Cardiac muscle cell (in vitro differentiated cells and primary cell): ENCODE data around the gene KLHL1. TPM values are rescaled to one million over a fixed set of nuclear protein-coding genes. Genes with fewer than 3 reads are reported as not detected.

ENCODE experiments used
- DNase-seq, 2 donors: peaks; one replicate each; pipeline versions ENCODE4 v3.0.0 to v3.0.0-alpha.2; 2010 to 2017; ENCODE audit warnings: low read depth in 1 of 2, low spot score in 1 of 2
- H3K27ac ChIP-seq: fragments of 200-600 bp; sonication (generic); 2 replicates; pipeline ENCODE4 v1.5.1; 2016
- H3K27me3 ChIP-seq: fragments of 200-600 bp; sonication (generic); 2 replicates; pipeline ENCODE4 v1.6.0; 2016; ENCODE audit warnings: control low read depth
- H3K36me3 ChIP-seq: fragments of 200-600 bp; sonication (generic); 2 replicates; pipeline ENCODE4 v1.5.1; 2016; ENCODE audit warnings: control low read depth
- H3K4me1 ChIP-seq: fragments of 200-600 bp; sonication (generic); 2 replicates; pipeline ENCODE4 v1.8.1; 2017; ENCODE audit warnings: low read depth, mild to moderate bottlenecking, mixed run types
- H3K4me3 ChIP-seq: fragments of 200-600 bp; sonication (generic); 2 replicates; pipeline ENCODE4 v1.5.1; 2016; ENCODE audit warnings: mild to moderate bottlenecking
- H3K9me3 ChIP-seq: fragments of 200-600 bp; sonication (generic); 2 replicates; pipeline ENCODE4 v1.5.1; 2017; ENCODE audit warnings: low read depth, mild to moderate bottlenecking, control low read depth
- polyA plus RNA-seq: library from polyadenylated mRNA; unstranded; fragments of >200 nt; fragmentation: Nextera tagmentation; extraction: Ambion mirVana; gene quantifications from 2 replicates; pipeline ENCODE4 v1.2.1, GENCODE V29; 2016
- total RNA-seq: library from RNA; depleted of rRNA; stranded (reverse); fragments of >200 nt; gene quantifications from 2 replicates; pipeline ENCODE4 v1.2.3, GENCODE V29; 2016
- TF ChIP-seq, protein P1 (sequence below): IDR thresholded peaks from 2 replicates; pipeline ENCODE4 v1.5.1; 2012; ENCODE audit warnings: low read depth, mild to moderate bottlenecking, low read length

The KLHL1 gene
- total and polyA plus RNA-seq, 2 experiments from 2014 or later: not detected

DNA sequence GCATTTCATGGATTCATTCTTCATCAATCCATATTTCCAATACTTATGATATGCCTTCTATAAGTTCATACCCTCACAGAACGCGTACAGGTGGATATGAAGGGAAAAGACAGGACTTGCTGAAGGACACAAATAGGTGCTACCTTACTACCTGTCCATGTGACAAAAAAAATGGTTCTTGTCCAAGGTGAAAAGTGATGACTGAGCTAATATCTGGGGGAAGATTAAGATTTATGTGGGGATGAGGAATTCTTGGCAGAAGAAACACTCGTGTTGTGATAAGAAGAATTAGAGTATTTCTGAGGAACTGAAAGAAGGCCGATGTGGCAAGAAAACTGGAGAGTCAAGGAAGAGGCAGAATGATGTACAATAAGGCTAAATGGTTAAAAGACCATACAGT is 357.0 kb downstream of the KLHL1 start:
- TF ChIP-seq, protein P1, sequence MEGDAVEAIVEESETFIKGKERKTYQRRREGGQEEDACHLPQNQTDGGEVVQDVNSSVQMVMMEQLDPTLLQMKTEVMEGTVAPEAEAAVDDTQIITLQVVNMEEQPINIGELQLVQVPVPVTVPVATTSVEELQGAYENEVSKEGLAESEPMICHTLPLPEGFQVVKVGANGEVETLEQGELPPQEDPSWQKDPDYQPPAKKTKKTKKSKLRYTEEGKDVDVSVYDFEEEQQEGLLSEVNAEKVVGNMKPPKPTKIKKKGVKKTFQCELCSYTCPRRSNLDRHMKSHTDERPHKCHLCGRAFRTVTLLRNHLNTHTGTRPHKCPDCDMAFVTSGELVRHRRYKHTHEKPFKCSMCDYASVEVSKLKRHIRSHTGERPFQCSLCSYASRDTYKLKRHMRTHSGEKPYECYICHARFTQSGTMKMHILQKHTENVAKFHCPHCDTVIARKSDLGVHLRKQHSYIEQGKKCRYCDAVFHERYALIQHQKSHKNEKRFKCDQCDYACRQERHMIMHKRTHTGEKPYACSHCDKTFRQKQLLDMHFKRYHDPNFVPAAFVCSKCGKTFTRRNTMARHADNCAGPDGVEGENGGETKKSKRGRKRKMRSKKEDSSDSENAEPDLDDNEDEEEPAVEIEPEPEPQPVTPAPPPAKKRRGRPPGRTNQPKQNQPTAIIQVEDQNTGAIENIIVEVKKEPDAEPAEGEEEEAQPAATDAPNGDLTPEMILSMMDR: no peak
- H3K4me1 ChIP-seq: no peaks in the 10 kb centered on the region
- no peaks in the 10 kb centered on the region for H3K36me3 ChIP-seq
- no peak for DNase-seq
- H3K4me3 ChIP-seq: no peak overlapping the region
- no peak overlapping the region for H3K27ac ChIP-seq
- no peaks in the 10 kb centered on the region for H3K9me3 ChIP-seq
- H3K27me3 ChIP-seq: no peaks in the 10 kb centered on the region

DNA sequence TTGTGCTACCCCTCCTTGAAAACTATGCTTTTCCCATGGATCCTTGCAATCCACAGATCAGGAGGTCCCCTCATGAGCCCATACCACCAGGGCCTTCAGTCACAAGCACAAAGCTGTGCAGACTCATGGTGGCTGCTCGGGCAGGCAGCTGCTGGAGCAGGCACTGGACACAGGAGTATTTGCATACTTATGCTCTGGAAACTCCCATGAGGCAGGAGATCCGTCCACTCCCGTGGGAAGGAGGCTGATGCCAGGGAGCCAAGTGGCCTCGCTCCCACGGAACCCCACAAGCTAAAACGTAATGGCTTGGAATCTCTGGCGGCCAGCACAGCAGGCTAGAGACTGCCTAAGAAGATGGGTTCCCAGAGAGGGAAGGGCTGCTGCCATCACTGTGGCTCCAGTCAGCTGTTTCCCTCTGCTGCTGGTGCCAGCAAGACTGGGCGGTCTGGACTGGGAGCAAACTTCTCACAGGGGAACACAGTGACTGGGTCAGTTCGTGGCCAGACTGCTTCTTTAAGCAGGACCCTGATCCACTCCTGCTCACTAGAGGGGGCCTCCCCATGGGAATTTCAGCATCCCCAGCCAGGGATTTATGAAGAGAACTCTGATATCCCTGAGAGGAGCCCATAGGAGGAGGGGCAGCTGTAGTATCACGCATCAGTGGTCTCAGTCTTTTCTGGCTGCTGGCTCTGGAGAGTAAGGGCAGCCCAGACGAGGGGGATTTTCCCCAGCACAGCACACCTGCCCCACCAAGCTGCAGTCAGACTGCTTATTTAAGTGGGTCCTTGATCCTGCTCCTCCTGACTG is 370.9 kb downstream of the KLHL1 start:
- no peaks in the 10 kb centered on the region for H3K9me3 ChIP-seq
- TF ChIP-seq, protein P1: no peak
- no peaks in the 10 kb centered on the region for H3K27me3 ChIP-seq
- H3K27ac ChIP-seq: no peak overlapping the region
- no peaks in the 10 kb centered on the region for H3K36me3 ChIP-seq
- H3K4me3 ChIP-seq: no peak overlapping the region
- H3K4me1 ChIP-seq: no peaks in the 10 kb centered on the region
- no peak for DNase-seq

DNA sequence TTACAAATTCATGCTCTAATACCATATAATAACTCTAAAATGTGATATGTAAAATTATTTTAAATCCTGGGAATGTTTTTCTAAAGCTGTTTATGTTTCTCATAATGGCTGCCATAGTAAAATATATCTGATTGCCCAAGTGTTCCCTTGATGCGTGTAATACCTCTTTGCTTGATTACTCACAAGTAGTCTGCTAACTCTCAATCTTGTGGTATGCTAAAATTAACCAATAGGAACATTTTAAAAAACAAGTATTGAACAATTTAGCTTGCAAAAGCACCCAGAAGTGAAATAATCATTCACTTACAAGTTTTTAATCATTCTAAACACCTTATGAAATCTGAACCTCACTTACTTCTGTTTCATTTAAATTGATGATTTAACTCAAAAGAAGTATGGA is 386.6 kb downstream of the KLHL1 start:
- Histone ChIP-seq H3K36me3 (no peaks in the 10 kb centered on the region), H3K9me3 (no peaks in the 10 kb centered on the region), H3K4me3 (no peak overlapping the region), H3K27ac (no peak overlapping the region), H3K27me3 (no peaks in the 10 kb centered on the region), H3K4me1 (no peaks in the 10 kb centered on the region)
- no peak for DNase-seq
- TF ChIP-seq, protein P1: no peak

DNA sequence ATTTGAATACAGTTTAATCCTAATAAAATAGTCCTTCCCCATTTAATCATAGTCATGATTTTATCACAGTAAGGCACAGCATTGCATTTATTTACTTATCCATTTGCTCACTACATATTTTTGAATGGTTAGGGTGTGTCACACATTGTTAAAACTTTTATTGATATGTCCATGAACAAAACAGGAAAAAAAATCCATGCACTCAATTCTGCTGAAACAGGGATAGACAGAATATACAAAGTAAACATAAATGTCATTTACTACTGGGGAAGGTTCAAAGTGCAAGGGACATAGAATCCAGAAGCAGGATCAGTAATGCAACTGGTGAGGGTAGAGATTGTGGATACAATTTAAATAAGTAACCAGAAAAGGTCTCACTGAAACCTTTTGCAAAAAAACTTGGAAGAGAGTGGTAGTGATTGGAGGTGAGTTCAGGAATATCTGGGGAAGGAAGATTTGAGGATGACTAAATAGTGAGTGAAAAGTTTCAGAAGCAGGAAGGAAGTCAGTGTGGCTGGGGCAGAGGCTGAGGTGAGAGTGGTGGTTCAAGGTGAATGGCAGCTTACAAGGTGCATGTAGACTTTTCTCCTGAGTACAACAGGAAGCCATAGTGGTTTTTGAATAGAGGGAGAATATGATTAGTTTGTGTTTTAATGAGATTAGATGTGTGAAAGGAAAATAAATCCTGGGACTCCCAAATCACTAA is 387.8 kb downstream of the KLHL1 start:
- TF ChIP-seq, protein P1: no peak

DNA sequence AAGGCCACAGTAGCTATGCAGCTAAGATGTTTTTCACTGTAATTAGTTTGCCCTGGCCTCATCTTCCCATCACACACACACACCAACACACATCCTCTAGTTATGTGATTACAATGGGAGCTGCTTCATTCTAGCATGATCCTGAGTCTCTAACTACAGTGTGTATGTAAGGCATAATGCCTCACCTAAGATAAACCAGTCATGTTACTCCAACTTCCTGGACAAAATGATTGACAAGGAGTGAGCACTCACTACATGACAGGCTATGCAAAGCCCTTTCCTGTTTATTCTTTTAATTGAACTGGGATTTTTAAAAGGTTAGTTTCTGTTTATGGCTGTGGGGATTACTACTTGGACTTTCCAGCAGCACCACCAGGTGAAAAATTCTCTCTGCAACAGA is 401.4 kb downstream of the KLHL1 start:
- Histone ChIP-seq H3K36me3 (no peaks in the 10 kb centered on the region), H3K4me3 (no peak overlapping the region), H3K4me1 (no peaks in the 10 kb centered on the region), H3K27me3 (no peaks in the 10 kb centered on the region), H3K27ac (no peak overlapping the region), H3K9me3 (no peaks in the 10 kb centered on the region)
- TF ChIP-seq, protein P1: no peak
- DNase-seq: no peak

More for the DNA sequence above, 387.8 kb downstream of the KLHL1 start:
- Histone ChIP-seq H3K9me3 (no peaks in the 10 kb centered on the region), H3K4me1 (no peaks in the 10 kb centered on the region), H3K27me3 (no peaks in the 10 kb centered on the region), H3K4me3 (no peak overlapping the region), H3K36me3 (no peaks in the 10 kb centered on the region), H3K27ac (no peak overlapping the region)
- DNase-seq: no peak
